Subcutaneous abdominal adipose tissue (tissue), 5 donors: ENCODE results near the gene EIF4G2.

Experiments
- H3K27ac ChIP-seq: one replicate; pipeline ENCODE4 v1.7.0; 2013; ENCODE audit warnings: low read depth, mild to moderate bottlenecking, inconsistent platforms, low read length, moderate library complexity
- H3K27me3 ChIP-seq, 5 donors: one replicate each; pipeline ENCODE4 v1.7.0; 2013; ENCODE audit warnings: low read length in 5 of 5, inconsistent platforms in 1 of 5; ENCODE audit not compliant: control insufficient read depth in 5 of 5, insufficient read depth in 4 of 5
- H3K36me3 ChIP-seq, 5 donors: one replicate each; pipeline ENCODE4 v1.7.0; 2013; ENCODE audit warnings: low read length in 5 of 5; ENCODE audit not compliant: control insufficient read depth in 5 of 5, insufficient read depth in 5 of 5
- H3K4me1 ChIP-seq, 5 donors: one replicate each; pipeline ENCODE4 v1.7.0; 2013; ENCODE audit warnings: low read length in 5 of 5, mild to moderate bottlenecking in 3 of 5, moderate library complexity in 1 of 5; ENCODE audit not compliant: control insufficient read depth in 5 of 5, insufficient read depth in 5 of 5
- H3K4me3 ChIP-seq, 5 donors: one replicate each; pipeline ENCODE4 v1.7.0; 2013; ENCODE audit warnings: low read length in 5 of 5, low read depth in 1 of 5
- H3K9ac ChIP-seq, 5 donors: one replicate each; pipeline ENCODE4 v1.7.0; 2013; ENCODE audit warnings: low read length in 5 of 5, mild to moderate bottlenecking in 4 of 5, moderate library complexity in 3 of 5
- H3K9me3 ChIP-seq, 5 donors: one replicate each; pipeline ENCODE4 v1.7.0; 2013; ENCODE audit warnings: low read length in 5 of 5; ENCODE audit not compliant: control insufficient read depth in 5 of 5
- donor health status: healthy.
- donor health status: healthy.
- donor health status: healthy.
- donor health status: healthy.
- donor health status: healthy.

The EIF4G2 gene

DNA sequence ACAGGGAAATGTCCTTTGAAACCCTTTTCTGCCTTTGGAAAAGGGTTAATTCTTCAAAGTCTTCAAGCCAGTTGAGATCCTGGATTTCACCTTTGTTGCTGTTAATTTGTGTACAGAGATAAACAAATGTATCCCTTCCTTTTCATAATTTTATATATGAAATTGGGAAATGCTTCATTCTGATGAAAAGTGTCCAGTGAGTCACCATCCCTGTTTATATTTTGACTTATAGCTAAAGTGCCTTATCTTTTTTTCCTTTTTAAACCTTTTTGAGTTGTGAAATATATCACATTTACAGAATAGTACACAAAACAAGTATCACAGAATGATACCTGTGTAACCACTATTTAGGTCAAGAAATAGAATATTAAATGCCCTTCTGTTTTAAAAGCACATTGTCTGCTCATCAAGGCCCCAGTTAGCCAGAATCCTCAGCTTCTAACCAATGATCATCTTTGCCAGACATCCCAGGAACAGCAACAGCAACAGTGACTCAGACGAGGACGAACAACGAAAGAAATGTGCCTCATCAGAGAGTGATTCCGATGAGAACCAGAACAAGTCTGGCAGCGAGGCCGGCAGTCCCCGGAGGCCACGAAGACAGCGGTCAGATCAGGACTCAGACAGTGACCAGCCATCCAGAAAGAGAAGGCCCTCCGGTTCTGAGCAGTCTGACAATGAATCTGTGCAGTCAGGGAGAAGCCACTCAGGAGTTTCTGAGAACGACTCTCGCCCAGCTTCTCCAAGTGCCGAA, 30.3 kb downstream of the EIF4G2 start:
- H3K36me3 ChIP-seq: peaks cover 24 to 46% (median 37%) of the 10 kb centered on the region in 5 donors
- no peak overlapping the region for H3K4me3 ChIP-seq
- H3K27ac ChIP-seq: peak overlapping the region; percentile 88
- H3K27me3 ChIP-seq: no peaks in the 10 kb centered on the region
- H3K4me1 ChIP-seq: peaks cover 0 to 40% (median 21%) of the 10 kb centered on the region in 5 donors
- H3K9ac ChIP-seq: peak overlapping the region in 3 of 5 donors; percentile 0 to 49 (median 48)
- H3K9me3 ChIP-seq: no peaks in the 10 kb centered on the region

DNA sequence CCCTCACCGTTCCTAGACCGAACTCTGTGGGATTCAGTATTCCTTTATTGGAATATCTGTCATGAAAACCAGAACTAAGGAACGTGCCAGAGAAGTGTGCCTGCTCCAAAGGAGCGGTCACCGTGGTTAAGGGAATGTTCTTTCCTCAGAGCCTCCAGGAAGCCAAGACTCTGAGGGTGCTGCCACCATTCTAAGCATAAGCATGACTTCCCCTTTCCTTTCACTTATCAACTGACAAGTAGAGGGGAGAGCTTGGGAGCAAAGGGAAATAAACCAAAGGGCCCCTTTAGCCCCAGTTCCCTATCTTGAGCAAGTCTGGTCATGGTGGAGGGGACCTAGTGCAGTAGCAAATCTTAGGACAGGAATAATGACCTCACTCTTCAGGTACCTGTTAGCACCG, 30.9 kb downstream of the EIF4G2 start:
- Histone ChIP-seq H3K36me3 (peaks cover 29 to 52% (median 43%) of the 10 kb centered on the region in 5 donors), H3K9me3 (no peaks in the 10 kb centered on the region), H3K27me3 (no peaks in the 10 kb centered on the region), H3K4me3 (no peak overlapping the region), H3K4me1 (peaks cover 0 to 35% (median 21%) of the 10 kb centered on the region in 5 donors), H3K9ac (peak overlapping the region in 1 of 5 donors; percentile 49), H3K27ac (peak overlapping the region; percentile 88)

DNA sequence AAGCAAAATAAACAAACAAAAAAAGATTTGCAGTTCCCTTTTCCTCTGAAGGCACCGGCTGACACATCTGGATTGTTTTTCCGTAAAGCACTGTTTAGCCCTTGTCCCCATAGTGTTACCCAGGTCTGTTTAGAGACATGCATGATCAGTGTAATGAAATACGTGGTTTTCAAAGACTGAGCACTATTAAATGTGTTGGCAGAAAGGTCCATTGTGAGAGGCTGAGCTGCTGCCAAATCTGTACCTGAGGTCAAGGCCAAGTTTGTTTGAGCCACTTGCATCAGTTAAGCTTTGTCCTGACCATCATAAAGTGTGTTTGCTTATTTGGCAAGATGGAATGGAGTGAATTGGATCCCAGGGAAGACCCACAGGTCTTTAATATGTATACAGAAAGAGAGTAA, 31.3 kb downstream of the EIF4G2 start:
- H3K27me3 ChIP-seq: no peaks in the 10 kb centered on the region
- peak overlapping the region; percentile 88 for H3K27ac ChIP-seq
- H3K4me3 ChIP-seq: no peak overlapping the region
- peaks cover 0 to 35% (median 21%) of the 10 kb centered on the region in 5 donors for H3K4me1 ChIP-seq
- H3K36me3 ChIP-seq: peaks cover 29 to 56% (median 46%) of the 10 kb centered on the region in 5 donors
- no peaks in the 10 kb centered on the region for H3K9me3 ChIP-seq
- no peak overlapping the region for H3K9ac ChIP-seq

DNA sequence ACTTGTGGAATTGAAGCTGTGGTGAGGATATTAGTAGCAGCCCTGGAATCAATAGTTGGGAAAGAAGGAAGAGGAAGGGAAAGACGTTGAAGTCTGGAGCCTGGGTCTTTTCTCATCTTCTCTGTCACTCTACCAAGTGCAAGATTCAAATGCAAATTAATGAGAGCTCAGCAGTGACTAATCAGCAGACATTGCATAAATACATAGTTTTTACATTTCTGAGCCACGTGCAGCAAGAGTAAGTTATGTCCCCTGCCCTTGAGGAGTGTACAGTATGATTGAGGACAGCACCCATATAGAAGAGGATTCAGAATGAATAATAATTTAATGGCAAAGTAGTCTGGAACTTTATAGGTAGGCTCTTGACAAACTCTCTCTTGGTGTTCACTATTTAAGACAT, 33.9 kb downstream of the EIF4G2 start:
- no peaks in the 10 kb centered on the region for H3K9me3 ChIP-seq
- no peaks in the 10 kb centered on the region for H3K27me3 ChIP-seq
- no peak overlapping the region for H3K27ac ChIP-seq
- H3K9ac ChIP-seq: no peak overlapping the region
- H3K4me1 ChIP-seq: peaks cover 0 to 29% (median 24%) of the 10 kb centered on the region in 5 donors
- H3K4me3 ChIP-seq: no peak overlapping the region
- peaks cover 37 to 73% (median 57%) of the 10 kb centered on the region in 5 donors for H3K36me3 ChIP-seq

DNA sequence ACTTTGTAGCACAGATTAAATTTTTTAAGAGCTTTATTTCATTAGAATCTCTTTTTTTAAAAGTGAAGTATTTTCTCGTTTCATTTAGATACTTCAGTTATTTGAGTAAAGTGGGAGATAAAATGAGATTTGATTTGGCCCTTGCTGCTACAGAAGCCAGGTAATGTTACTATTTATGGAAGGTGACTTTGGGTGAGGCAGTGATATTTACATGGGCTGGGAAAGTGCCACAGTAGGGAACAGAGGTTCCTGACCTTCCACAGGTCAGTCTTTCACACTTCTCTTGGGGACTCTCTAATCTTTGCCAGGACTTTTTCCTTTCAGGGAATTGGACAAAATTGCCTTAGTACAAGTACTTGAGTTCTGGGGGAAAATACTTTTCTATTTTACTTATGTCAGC, 37.3 kb downstream of the EIF4G2 start:
- Histone ChIP-seq H3K4me1 (peaks cover 0 to 9% (median 6%) of the 10 kb centered on the region in 5 donors), H3K27ac (no peak overlapping the region), H3K9me3 (no peaks in the 10 kb centered on the region), H3K27me3 (no peaks in the 10 kb centered on the region), H3K4me3 (no peak overlapping the region), H3K36me3 (peaks cover 43 to 69% (median 63%) of the 10 kb centered on the region in 5 donors), H3K9ac (no peak overlapping the region)

DNA sequence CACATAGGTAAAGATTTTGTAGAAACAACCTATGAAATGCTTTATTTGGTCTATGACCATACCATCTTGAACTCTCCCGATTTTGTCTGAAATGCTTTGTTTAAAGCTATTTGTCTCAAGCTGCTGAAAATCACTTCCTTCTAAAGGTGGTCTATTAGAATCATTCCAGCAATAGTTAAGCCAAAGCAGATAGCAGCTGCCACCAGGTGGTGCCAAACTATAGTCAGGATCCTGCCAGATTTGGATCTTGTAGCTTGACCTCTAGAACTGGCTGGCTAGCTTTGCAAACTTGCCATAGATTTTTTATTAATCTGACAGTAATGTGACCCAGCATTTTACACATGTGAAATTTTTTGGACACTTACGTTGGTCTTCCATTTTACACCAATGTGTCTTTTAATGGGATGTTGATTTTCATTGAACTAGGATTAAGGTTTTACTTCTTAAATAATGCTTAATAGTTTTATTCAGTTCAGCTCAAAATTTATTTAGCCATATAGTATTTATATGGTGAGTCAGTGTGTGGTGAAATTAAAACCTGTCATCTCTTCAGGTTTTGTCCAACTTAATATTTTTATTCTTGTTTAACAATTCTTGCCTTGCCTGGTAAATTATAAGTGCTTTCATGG, 38.0 kb downstream of the EIF4G2 start:
- Histone ChIP-seq H3K9ac (no peak overlapping the region), H3K9me3 (no peaks in the 10 kb centered on the region), H3K36me3 (peaks cover 40 to 70% (median 60%) of the 10 kb centered on the region in 5 donors), H3K27me3 (no peaks in the 10 kb centered on the region), H3K4me1 (peaks cover 0 to 9% (median 6%) of the 10 kb centered on the region in 5 donors), H3K4me3 (no peak overlapping the region), H3K27ac (no peak overlapping the region)

DNA sequence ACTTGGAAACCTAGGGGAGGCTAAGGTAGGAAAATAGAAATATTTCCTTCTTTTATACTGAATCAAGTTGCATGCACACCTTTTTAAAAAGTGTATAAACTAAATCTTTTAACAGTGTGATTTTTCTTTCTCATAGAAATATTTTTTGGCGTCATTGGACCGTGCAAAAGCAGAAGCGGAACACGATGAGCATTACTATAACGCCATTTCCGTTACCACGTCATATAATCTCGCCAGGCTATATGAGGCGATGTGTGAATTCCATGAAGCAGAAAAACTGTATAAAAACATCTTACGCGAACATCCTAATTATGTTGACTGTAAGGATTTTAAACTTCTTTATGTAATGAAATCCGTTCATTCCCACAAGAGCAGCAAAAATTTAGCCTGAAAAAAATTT, 44.3 kb downstream of the EIF4G2 start:
- Histone ChIP-seq H3K4me3 (no peak overlapping the region), H3K9ac (no peak overlapping the region), H3K27ac (no peak overlapping the region), H3K27me3 (no peaks in the 10 kb centered on the region), H3K9me3 (no peaks in the 10 kb centered on the region), H3K36me3 (peaks cover 43 to 76% (median 57%) of the 10 kb centered on the region in 5 donors), H3K4me1 (no peaks in the 10 kb centered on the region)

DNA sequence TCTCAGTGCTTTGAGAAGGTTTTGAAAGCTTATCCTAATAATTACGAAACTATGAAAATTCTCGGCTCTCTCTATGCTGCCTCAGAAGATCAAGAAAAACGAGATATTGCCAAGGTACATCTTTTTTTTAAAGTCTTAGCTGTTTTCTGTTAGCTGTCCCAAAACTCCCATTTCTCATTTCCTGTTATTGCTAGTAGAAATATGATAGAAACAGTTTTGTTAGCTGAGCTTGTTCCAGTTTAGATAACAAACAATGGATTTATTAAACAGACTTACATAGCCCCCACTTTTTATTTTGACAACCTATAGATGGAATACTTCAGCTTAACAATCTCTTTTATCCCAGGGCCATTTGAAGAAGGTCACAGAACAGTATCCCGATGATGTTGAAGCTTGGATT, 45.0 kb downstream of the EIF4G2 start:
- Histone ChIP-seq H3K4me1 (no peaks in the 10 kb centered on the region), H3K9me3 (no peaks in the 10 kb centered on the region), H3K27ac (no peak overlapping the region), H3K4me3 (no peak overlapping the region), H3K36me3 (peaks cover 46 to 82% (median 60%) of the 10 kb centered on the region in 5 donors), H3K9ac (no peak overlapping the region), H3K27me3 (no peaks in the 10 kb centered on the region)

DNA sequence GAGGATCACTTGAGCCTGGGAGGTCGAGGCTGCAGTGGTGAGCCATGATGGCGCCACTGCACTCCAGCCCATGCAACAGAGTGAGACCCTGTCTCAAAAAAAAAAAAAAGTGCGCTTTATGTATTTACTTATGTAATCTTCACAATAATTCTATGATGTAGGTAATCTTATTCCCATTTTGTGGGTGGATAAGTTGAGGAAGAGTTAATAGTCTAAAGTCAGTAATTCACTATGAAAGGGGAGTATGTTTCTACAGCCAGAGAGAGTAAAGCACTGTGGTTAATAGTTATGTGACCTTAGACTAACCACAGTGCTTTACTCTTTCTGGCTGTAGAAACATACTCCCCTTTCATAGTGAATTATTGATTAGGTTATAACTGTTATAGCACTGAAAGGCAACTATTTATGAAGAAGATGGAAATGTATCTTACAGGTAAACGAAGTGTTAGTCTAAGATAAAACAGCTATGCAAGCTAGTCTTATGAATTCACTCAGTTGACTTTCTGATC, 45.8 kb downstream of the EIF4G2 start:
- Histone ChIP-seq H3K27ac (no peak overlapping the region), H3K27me3 (no peaks in the 10 kb centered on the region), H3K9ac (no peak overlapping the region), H3K36me3 (peaks cover 46 to 90% (median 67%) of the 10 kb centered on the region in 5 donors), H3K9me3 (no peaks in the 10 kb centered on the region), H3K4me3 (no peak overlapping the region), H3K4me1 (no peaks in the 10 kb centered on the region)

DNA sequence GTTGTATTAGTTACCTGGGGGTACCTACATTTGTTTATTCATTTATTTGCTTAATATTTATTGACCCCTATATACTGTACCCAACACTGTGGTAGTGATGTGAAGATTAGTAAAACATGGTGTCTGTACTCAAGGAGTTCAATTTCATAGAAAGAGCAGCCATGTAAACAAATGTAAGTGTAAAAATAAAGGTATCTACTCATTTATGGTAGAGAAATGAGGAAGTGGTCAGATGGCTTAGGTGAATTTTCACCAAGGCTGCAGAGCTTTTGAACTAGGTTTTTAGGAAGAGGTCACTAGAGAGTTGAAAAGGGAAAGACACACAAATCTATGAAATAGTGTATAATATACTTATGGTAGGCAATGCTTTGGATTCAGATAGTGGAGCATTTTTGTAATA, 46.5 kb downstream of the EIF4G2 start:
- Histone ChIP-seq H3K9ac (no peak overlapping the region), H3K27ac (no peak overlapping the region), H3K4me1 (no peaks in the 10 kb centered on the region), H3K27me3 (no peaks in the 10 kb centered on the region), H3K9me3 (no peaks in the 10 kb centered on the region), H3K4me3 (no peak overlapping the region), H3K36me3 (peaks cover 52 to 96% (median 75%) of the 10 kb centered on the region in 5 donors)
